ENCODE data around the gene TMEFF2.
"Not testable (repeated sequence)": the region's sequence is repeated elsewhere in the genome, so short reads cannot be mapped to it uniquely, and the experiment has no call there.

The TMEFF2 gene

DNA sequence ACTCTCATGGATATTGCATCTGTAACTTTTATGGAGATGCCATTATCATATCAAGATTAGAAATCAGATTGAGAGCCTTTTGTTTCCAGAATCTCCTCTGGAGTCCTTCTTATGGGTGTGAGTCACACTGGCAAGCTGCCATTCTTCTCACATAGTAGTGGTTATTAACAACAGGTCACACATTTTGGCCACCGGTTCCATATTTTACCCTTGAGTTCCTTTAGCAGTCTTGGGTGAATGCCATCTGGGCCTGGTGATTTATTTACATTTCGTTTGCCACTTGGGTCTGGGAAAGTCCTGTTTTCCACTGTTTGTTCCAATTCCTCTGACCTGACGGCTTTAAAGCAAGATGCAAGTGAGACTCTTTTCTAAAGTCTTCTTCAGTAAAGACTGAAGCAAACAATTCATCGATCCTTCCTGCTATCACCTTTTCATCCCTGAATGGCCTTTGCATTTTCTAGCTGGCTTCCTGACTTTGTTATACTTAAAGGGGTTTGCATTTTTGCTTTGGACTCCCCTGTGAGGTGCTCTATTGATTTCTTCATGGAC is 267.3 kb downstream of the TMEFF2 start:
- no peak for DNase-seq

DNA sequence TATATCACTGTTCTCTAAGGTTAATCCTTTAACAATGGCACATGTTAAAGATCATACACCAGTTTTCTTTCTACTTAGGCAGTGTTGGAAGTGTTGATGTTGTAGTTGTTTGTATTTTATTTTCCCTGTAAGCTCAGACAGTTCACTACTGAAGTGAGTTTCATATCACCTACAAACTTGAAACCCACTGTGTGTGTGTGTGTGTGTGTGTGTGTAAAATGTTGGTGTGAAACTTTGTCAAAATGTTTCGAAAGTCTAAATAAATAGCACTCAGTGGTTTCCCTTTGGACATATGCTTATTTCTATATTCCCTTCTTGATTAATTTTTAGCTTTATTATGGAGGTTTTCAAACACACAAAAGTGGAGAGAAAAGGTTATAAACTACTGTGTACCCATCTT is 268.1 kb downstream of the TMEFF2 start:
- no peak for DNase-seq

DNA sequence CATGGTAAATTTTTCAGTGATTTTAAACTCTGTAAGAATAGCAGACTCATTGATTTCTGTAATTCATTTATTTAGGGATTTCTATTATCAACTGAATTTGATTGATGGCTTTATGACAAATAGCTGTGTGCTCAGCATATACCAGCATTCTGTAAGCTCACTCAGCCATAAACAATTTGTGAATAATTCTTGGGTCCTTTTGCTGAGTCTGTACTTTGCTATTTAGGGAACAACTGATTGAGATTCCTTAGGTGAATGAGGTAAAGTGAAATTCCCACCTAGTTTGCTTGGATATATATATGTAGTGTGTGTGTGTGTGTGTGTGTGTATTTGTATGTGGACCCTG is 271.1 kb downstream of the TMEFF2 start:
- DNase-seq, result no peak

DNA sequence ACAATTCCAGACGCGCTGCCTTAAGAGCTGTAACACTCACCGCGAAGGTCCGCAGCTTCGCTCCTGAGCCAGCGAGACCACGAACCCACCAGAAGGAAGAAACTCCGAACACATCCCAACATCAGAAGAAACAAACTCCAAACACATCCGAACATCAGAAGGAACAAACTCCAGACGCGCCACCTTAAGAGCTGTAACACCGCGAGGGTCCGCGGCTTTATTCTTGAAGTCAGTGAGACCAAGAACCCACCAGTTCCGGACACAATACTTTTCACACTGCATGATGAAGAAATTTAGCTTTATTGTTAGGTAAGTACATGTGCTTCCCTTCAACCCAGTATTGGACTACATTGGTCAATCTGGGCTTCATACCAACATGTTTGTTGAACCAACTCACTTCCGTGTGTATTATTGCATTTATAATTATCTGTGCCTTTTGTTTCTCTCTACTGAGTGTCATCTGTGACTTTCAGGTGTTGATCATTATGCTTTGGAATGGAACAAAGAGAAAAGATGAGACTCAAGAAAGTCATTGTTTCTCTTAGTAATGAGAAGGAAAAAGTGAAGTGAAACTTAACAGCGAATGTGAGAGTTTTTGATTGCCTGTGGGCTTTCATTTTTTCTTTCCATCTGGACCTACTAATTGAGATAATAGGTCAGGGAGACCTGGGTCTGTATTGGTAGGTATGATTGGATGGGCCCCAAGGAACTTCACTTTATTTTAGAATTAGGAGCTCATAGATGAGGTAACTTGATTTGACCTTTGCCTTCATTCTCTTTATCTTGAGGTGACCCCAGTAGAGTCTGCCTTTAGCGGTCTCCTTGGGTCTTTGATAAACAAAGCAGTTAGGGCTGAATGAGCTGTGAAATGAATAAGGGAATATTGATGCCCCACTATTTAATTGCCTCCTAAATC is 271.7 kb downstream of the TMEFF2 start:
- DNase-seq, result no peak

DNA sequence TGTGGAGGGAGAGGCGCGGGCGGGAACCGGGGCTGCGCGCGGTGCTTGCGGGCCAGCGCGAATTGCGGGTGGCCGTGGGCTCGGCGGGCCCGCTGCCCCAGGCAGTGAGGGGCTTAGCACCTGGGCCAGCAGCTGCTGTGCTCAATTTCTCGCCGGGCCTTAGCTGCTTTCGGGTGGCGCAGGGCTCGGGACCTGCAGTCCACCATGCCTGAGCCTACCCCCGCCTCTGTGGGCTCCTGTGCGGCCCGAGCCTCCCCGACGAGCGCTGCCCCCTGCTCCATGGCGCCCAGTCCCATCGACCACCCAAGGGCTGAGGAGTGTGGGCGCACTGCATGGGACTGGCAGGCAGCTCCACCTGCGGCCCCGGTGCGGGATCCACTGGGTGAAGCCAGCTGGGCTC is 273.1 kb downstream of the TMEFF2 start:
- not testable (repeated sequence) for DNase-seq

DNA sequence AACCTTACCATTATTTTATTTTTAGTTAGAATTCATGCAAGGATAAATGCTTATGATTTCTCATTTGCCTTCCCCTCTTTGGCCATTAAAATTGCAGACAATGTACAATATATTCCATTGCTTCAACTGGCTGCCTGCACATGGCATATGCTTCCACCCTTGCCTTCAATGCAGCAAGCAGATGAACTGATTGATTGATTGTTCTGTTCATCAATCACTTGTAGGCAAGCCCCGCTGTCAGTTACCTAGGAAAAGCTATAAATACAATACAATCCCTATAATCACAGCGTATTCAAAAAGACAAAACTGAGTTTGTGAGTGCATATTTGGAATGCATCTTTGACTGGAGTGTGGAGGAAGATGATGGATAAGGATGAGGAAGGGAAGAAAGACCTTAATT is 274.2 kb downstream of the TMEFF2 start:
- no peak for DNase-seq

DNA sequence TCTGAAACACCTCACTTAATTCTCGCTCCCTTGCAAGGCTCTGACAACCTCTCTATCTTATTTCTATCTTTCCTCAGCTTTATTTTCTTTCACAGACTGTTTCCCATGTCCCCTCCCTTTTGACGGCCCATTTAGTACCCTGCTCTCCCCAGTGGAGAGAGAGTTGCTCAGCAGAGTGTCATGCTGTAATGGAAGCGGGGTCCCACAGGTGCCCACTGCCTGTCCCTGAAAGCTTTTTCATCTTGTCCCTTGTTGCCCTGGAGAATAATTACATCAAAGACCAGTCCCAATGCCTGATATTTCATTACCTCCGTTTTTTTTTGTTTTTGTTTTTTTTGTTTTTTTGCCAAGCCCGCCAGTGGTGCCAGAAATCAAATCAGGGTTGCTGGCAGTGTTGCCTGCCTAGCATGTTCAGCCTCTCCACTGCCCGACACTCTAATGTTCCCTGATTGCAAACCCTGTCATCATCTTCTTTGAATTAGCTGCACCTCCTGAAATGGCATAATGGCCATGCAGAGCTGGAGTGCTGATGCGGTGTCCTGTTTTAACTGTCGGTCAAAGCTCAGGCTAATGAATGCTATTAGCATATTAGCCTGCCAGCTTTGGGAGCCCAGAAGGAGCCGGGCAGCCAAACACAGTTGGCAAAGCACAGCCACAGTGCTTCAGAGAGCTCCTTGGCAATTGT is 276.6 kb downstream of the TMEFF2 start:
- no peak for DNase-seq

DNA sequence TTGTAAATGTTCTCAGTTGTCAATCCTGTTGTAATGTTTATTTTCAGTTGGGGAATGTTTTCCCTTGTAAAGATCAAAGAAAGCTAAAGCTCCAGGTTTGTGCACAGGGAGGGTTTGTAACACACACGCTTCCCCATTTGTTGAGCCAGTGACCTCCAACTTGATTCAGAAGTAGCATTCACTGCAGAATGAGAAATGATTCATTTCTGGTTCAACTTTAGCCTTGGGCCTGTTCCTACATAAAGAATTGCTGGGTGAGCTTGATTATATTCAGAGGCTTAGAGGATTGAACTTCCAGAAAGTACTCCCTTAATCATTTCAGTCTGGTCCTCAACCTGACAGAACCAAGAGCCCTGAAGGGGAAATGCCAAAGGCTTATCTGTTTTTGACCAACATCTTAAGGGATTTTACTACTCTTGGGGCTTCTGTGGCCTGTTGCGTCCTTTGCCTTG is 277.3 kb downstream of the TMEFF2 start:
- DNase-seq, result no peak

DNA sequence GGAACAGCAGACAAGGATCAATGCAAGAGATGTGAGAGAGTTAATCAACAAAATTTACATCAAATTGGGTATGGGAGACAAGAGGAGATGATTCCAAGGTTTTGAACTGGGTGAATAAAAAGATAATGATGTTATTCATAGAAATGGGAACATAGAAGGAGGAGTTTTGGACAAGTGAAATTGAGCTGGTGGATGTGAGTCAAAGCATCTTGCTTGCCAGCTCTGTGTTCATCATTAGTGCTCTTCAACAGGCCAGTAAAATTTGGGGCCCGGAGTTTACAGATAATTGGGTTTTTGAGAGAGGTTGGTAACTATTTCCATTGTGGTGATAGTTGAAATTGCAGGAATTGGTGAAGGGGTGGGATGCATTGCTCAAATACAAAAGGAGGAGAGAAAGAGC is 277.9 kb downstream of the TMEFF2 start:
- DNase-seq, result no peak

DNA sequence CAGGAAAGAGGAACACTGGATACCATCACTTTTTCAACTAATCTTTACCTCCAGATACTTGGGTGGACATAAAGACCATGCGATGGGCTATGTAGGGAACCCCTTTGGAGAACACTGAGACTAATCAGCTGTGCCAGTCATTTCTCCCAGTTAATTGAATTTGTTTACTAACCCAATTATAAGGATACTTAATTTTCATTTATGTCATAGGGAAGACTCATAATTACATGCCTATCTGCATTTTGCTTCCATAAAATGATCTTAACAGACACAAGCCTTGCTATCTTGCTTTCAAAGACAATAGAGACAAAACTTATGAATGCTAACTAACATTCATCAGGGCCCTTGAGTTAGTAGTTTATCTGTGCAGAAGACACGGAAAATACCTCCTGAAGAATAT is 279.0 kb downstream of the TMEFF2 start:
- DNase-seq, result no peak

DNA sequence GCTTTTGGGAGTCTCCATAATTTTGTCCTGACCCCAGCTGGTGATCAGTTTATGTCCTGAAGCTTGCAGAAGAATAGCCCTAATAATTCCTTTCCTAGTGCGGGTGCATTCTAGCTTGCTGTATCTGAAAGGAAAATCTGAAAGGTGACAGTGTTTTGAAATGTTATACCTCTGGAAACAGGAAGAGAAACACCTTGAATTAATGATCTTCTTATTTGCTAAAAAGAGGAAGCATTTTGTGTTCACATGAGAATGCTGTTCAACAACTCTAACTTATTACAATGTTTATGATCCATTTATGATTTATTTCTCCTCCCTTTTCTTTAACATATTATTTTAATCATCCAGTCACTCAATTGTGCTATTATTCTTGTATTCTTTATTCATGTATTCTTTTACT is 280.9 kb downstream of the TMEFF2 start:
- no peak for DNase-seq

DNA sequence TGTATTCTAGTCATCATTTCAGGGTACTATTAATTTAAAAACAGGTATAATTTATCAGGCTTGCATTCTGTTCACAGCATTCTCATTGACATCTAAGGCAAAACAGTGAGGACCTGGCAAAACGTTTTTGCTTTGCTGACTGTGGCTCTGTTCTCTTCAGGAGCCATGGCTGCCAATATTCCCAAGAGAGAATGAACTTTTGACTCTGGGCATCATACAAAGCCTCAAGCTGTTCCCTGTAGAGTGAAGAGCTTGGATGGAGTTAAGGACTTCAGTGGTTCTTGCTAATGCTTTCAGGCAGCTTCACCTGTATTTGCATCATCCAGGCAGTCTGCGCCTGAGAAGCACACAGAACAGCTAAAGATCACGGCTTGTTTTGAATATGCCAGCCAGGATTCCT is 282.0 kb downstream of the TMEFF2 start:
- no peak for DNase-seq

DNA sequence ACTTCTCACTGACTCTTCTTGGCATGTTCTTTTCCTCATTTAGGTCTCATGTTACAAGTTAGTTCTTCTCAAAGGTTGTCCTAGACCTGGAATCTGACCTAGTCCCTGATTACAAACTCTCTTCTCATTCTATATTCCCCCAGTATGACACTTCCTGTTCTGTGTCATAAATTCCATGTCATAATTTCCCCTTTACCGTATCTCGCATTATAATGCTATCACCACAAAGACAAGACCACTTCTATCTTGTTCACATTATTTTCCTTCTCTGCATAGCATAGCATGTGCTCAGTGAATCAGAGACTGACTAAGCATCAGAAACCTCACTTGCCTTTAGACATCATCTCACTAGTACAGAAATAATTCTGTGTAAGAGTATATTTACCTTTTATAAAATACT is 284.2 kb downstream of the TMEFF2 start:
- no peak for DNase-seq

DNA sequence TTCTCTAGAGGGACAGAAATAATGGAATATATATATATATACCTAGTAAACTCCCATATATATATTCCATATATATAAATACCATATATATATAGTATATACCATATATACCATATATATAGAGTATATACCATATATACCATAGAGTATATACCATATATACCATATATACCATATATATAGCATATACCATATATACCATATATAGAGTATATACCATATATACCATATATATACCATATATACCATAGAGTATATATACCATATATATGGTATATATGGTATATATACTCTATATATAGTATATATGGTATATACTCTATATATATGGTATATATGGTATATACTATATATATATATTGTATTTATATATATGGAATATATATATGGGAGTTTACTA is 285.9 kb downstream of the TMEFF2 start:
- no peak for DNase-seq

DNA sequence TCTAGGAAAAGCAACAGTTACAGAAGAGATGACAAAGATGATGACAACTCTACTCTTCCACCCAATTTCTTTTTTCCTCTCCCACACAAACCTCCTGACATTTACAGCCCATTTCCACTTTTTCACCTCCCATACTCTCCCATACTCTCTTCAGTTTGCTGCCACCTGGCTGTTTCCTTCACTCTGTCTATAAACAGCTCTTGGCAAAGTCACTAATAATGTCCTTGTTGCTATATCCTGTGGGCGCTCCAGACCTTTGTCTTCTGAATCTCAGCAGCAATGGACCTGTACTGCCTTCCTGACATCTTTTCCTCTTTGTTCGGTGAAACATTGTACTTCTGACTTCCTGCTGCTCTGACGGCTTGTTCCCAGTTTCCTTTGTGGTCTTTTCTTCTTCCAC is 287.2 kb downstream of the TMEFF2 start:
- no peak for DNase-seq

DNA sequence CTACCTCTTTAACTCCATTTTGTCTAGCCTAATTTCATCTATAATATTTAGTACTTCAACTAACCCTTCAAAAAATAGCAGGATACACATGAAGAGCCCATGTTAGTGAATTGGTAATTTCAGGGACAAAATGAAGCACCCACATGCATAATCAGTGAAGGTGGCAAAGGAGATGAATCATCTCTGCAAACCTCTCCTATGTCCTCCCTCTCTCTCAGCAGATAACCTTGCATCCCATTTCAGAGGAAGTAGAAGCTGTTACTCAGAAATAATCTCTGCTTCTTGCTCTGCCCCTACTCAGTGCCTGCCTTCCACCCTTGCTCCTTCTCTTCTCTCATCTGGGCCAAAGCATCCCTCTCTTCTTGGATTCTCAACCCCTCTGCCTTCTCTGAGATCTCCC is 287.6 kb downstream of the TMEFF2 start:
- DNase-seq, result no peak

DNA sequence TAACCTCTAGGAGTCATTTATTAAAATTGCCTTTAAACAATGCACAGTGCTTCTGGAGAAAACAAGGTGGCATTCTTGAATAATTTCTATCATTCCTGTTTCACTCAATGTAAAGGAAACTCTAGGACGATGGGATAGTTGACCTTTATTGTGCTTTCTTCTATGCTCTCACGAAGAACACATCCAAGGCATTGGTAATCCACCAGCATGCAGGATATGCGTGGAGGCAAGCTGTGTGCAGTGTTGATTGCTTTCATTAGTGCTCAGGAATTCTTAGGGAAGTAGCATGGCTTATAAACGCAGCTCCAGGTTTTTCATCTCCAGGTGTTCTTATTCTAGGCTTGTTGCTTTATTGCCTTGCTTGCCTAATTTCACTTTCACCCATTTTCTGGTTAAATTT is 289.4 kb downstream of the TMEFF2 start:
- DNase-seq, result no peak

DNA sequence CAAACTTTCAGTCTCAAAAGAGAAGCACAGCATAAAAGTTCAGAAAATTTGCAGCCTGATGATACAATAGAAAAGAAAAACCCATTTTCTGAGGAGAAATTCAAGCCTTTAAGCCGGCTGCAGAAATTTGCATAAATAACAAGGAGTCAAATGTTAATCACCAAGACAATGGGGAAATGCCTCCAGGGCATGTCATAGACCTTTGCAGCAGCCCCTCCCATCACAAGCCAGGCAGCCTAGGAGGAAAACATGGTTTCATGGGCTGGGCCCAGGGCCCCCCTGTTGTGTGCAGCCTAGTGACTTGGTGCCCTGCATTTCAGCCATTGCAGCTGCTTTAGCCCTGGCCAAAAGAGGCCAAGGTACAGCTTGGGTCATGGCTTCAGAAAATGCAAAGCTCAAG is 293.7 kb downstream of the TMEFF2 start:
- DNase-seq, result no peak

DNA sequence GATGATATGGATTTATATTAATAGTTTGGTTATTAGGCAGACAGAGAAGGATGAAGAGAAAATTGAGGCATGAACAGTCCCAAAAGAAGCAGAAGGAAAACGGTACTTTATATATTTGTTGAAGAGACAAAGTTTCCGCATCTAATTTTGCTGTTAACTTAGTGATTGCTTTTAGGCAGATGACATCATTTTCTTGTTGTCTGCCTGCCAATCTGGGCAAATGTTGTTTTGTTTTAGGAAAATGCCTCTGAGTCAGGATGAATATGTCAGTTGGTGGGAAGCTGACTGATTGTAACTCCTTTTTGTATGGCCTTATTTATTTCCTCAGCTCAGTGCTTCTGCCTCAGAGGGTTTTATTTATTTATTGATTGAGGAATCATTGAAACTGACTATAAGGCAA is 295.3 kb downstream of the TMEFF2 start:
- no peak for DNase-seq

Data from bone marrow (tissue), 2 donors.